GM12878 (cell line): ENCODE results near the gene FUT7. TPM values are rescaled to one million over a fixed set of nuclear protein-coding genes. Genes with fewer than 3 reads are reported as not detected.

ENCODE experiments used
- BHLHE40 ChIP-seq, 2 experiments: fragments of 450-650 bp in 1 of 2; IDR thresholded peaks; 2 replicates each; pipeline ENCODE4 v1.6.1; 2011 to 2017; ENCODE audit warnings: low read depth in 2 of 2, borderline replicate concordance in 1 of 2, improper control_type of control experiment in 1 of 2, low read length in 1 of 2, mild to moderate bottlenecking in 1 of 2
- CEBPZ ChIP-seq: fragments of 150-350 bp; IDR thresholded peaks from 2 replicates; pipeline ENCODE4 v1.6.1; 2016; ENCODE audit warnings: low read depth, low read length
- CREM ChIP-seq: IDR thresholded peaks from 2 replicates; pipeline ENCODE4 v1.6.1; 2014; ENCODE audit warnings: antibody characterized with exemption, low read depth
- MYB ChIP-seq: fragments of 150-350 bp; IDR thresholded peaks from 2 replicates; pipeline ENCODE4 v1.6.1; 2014; ENCODE audit warnings: mild to moderate bottlenecking, low read depth, low read length, borderline replicate concordance
- NBN ChIP-seq: fragments of 450-650 bp; IDR thresholded peaks from 2 replicates; pipeline ENCODE4 v1.6.1; 2016
- RCOR1 ChIP-seq: conservative IDR thresholded peaks from 2 replicates; pipeline ENCODE4 v1.6.1; 2012; ENCODE audit warnings: low read depth, low read length, improper control_type of control experiment
- ZNF207 ChIP-seq: fragments of 450-650 bp; IDR thresholded peaks from 2 replicates; pipeline ENCODE4 v1.6.1; 2014; ENCODE audit warnings: antibody characterized with exemption, mild to moderate bottlenecking, borderline replicate concordance
- polyA plus RNA-seq, 11 experiments: library from polyadenylated mRNA; depleted of rRNA in 4 of 11; unstranded in 6 of 11; stranded (reverse) in 5 of 11; fragments of >200 nt; fragmentation: Nextera tagmentation in 4 of 11; fragmentation: Illumina TruSeq in 1 of 11; extraction: Ambion mirVana in 4 of 11; extraction: Trizol in 1 of 11; gene quantifications; 1 replicate in 1 of 11; 2 replicates in 10 of 11; pipeline versions ENCODE4 v1.2.1 to v1.2.3, GENCODE V29; 2011 to 2016; ENCODE audit warnings: inconsistent platforms in 2 of 11, missing spikeins in 2 of 11, low read depth in 1 of 11
- total RNA-seq, 4 experiments: library from RNA; depleted of rRNA in 3 of 4; stranded (reverse); fragments of >200 nt in 3 of 4; fragmentation: Illumina TruSeq in 1 of 4; extraction: Trizol in 1 of 4; gene quantifications; 2 replicates each; pipeline versions ENCODE4 v1.2.1 to v1.2.3, GENCODE V29; 2013 to 2021
- TF ChIP-seq, protein P1 (sequence below), 3 experiments: IDR thresholded peaks in 2 of 3; conservative IDR thresholded peaks in 1 of 3; 2 replicates each; pipeline ENCODE4 v1.5.1; 2011; ENCODE audit warnings: low read depth in 3 of 3, low read length in 3 of 3, mild to moderate bottlenecking in 3 of 3, control low read depth in 2 of 3, moderate library complexity in 2 of 3, inconsistent platforms in 1 of 3, mixed read lengths in 1 of 3; ENCODE audit not compliant: control insufficient read depth in 2 of 3, insufficient read depth in 1 of 3; ENCODE audit errors: extremely low read depth in 1 of 3

FUT7 gene
- total and polyA plus RNA-seq, 10 of the 15 experiments (the other 5 are each of a cell fraction or from before 2014, with no cell fraction given): 0.04 to 0.62 (median 0.20) TPM; not detected in 2

GRCh38 chr9:136988872-136989271 lies 43.0 kb downstream of the FUT7 start (continued):
- TF ChIP-seq CEBPZ (no peak), NBN (no peak), CREM (no peak), BHLHE40 (IDR thresholded peaks at IDR 0.05; ENCODE audit: borderline replicate concordance in 1 of 2, low read depth in 2 of 2, low read length in 1 of 2) (no peak), RCOR1 (no peak), ZNF207 (no peak), MYB (no peak)
- TF ChIP-seq, protein P1, sequence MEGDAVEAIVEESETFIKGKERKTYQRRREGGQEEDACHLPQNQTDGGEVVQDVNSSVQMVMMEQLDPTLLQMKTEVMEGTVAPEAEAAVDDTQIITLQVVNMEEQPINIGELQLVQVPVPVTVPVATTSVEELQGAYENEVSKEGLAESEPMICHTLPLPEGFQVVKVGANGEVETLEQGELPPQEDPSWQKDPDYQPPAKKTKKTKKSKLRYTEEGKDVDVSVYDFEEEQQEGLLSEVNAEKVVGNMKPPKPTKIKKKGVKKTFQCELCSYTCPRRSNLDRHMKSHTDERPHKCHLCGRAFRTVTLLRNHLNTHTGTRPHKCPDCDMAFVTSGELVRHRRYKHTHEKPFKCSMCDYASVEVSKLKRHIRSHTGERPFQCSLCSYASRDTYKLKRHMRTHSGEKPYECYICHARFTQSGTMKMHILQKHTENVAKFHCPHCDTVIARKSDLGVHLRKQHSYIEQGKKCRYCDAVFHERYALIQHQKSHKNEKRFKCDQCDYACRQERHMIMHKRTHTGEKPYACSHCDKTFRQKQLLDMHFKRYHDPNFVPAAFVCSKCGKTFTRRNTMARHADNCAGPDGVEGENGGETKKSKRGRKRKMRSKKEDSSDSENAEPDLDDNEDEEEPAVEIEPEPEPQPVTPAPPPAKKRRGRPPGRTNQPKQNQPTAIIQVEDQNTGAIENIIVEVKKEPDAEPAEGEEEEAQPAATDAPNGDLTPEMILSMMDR (IDR thresholded peaks at IDR 0.05 in 2 of 3, conservative IDR thresholded peaks at IDR 0.05 in 1 of 3; ENCODE audit: control insufficient read depth in 2 of 3, extremely low read depth in 1 of 3, insufficient read depth in 1 of 3, low read depth in 3 of 3, low read length in 3 of 3): no peak
